ENCODE results near the gene TMEM176B. TPM values are rescaled to one million over a fixed set of nuclear protein-coding genes. Genes with fewer than 3 reads are reported as not detected.

TMEM176B gene
- total RNA-seq, 2 experiments from 2014 or later = 0.09 TPM; not detected in 1

- no peak overlapping the region for H2AFZ ChIP-seq (ENCODE audit: low read length)
- TF ChIP-seq CTCF (conservative IDR thresholded peaks at IDR 0.05; ENCODE audit: low read length) (no peak), EZH2phosphoT487 (IDR thresholded peaks at IDR 0.05; ENCODE audit: borderline replicate concordance, low read depth, low read length) (no peak)
- no peaks in the 10 kb centered on the region for H3K79me2 ChIP-seq (ENCODE audit: insufficient read depth, low read depth, low read length)
- CTCF ChIA-PET (ENCODE audit: unreplicated experiment) = no interaction called here
- DNase-seq (ENCODE audit: low spot score) = no peak
- no TSS peak for BruUV-seq (replicated peaks)
- H3K4me3 ChIP-seq (ENCODE audit: low read depth, low read length, poor library complexity, severe bottlenecking) = no peak overlapping the region
- no peak overlapping the region for H3K4me2 ChIP-seq (ENCODE audit: low read length)
- no peak overlapping the region for H3K27ac ChIP-seq (ENCODE audit: low read depth, low read length, poor library complexity, severe bottlenecking)
- intact Hi-C loops (cut with micrococcal nuclease; ENCODE audit: unreplicated experiment) = loop anchor here (5.0 kb wide), 1 partner anchor 309 kb away; no protein-coding TSS in a partner anchor
- POLR2A ChIA-PET = interaction anchor here (0.6 kb wide), 1 partner anchor 62 kb away, joined by 3 read pairs; no protein-coding TSS in a partner anchor
- H3K9me3 ChIP-seq (ENCODE audit: low read length) = no peaks in the 10 kb centered on the region
- no peaks in the 10 kb centered on the region for H4K20me1 ChIP-seq (ENCODE audit: insufficient read depth, low read length)
- H3K4me1 ChIP-seq (ENCODE audit: insufficient read depth, low read length, poor library complexity, severe bottlenecking) = no peaks in the 10 kb centered on the region
- no peaks in the 10 kb centered on the region for H3K36me3 ChIP-seq (ENCODE audit: insufficient read depth, low read length)
- H3K9me2 ChIP-seq (ENCODE audit: insufficient read depth, low read length) = no peaks in the 10 kb centered on the region
Measured at GRCh38 chr7:150756166-150756565, 44.0 kb downstream of the TMEM176B start.

DNA sequence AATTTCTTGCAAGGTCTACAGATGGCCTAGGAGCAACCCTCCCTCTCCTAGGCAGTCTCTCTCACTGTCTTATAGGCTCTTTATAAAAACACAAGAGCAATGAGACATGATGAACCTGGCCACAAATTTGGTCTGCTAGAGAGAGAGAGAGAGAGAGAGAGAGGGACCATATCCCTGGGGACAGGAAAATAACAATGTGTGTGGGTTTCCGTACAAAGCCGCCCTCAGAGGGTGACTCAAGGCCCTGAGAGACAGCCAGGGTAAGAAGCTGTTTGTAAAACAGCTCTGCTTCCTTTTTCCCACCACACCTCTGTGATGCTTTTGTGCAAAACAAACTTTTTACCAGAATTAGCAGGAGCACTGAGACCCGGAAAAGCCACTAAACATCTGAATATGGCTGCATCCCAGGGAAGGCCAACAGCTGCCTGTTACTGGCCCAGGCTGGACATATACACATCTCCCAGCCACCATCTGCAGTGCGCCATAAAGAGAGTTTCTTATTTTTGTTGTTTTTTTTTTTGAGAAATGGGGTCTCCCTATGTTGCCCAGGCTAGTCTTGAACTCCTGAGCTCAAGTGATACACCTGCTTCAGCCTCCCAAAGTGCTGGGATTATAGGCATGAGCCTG lies 44.6 kb downstream of the TMEM176B start:
- no peak for DNase-seq (ENCODE audit: low spot score)
- intact Hi-C loops (cut with micrococcal nuclease; ENCODE audit: unreplicated experiment) = loop anchor here (5.0 kb wide), 1 partner anchor 308 kb away; no protein-coding TSS in a partner anchor
- Histone ChIP-seq H3K4me2 (ENCODE audit: low read length) (no peak overlapping the region), H3K79me2 (ENCODE audit: insufficient read depth, low read depth, low read length) (no peaks in the 10 kb centered on the region), H3K36me3 (ENCODE audit: insufficient read depth, low read length) (no peaks in the 10 kb centered on the region), H3K9me3 (ENCODE audit: low read length) (no peaks in the 10 kb centered on the region), H3K27ac (ENCODE audit: low read depth, low read length, poor library complexity, severe bottlenecking) (no peak overlapping the region), H3K4me3 (ENCODE audit: low read depth, low read length, poor library complexity, severe bottlenecking) (no peak overlapping the region), H3K4me1 (ENCODE audit: insufficient read depth, low read length, poor library complexity, severe bottlenecking) (no peaks in the 10 kb centered on the region), H3K9me2 (ENCODE audit: insufficient read depth, low read length) (no peaks in the 10 kb centered on the region), H2AFZ (ENCODE audit: low read length) (no peak overlapping the region), H4K20me1 (ENCODE audit: insufficient read depth, low read length) (0 out of 2 replicates have a peak, but pooled peaks cover 3% of the 10 kb centered on the region)
- ChIA-PET POLR2A (interaction anchor here (0.6 kb wide), 1 partner anchor 63 kb away, joined by 3 read pairs; no protein-coding TSS in a partner anchor), CTCF (ENCODE audit: unreplicated experiment) (no interaction called here)
- TF ChIP-seq CTCF (conservative IDR thresholded peaks at IDR 0.05; ENCODE audit: low read length) = no peak
- TF ChIP-seq EZH2phosphoT487 (IDR thresholded peaks at IDR 0.05; ENCODE audit: borderline replicate concordance, low read depth, low read length) = no peak
- BruUV-seq (replicated peaks) = no TSS peak

GRCh38 chr7:150754951-150755350 lies 45.2 kb downstream of the TMEM176B start:
- H3K4me2 ChIP-seq (ENCODE audit: low read length) = no peak overlapping the region
- ChIA-PET CTCF (ENCODE audit: unreplicated experiment) (no interaction called here), POLR2A (no interaction called here)
- intact Hi-C loops (cut with micrococcal nuclease; ENCODE audit: unreplicated experiment) = loop anchor here (5.0 kb wide), 1 partner anchor 308 kb away; no protein-coding TSS in a partner anchor
- H3K9me3 ChIP-seq (ENCODE audit: low read length) = no peaks in the 10 kb centered on the region
- H3K79me2 ChIP-seq (ENCODE audit: insufficient read depth, low read depth, low read length) = no peaks in the 10 kb centered on the region
- no peak overlapping the region for H3K4me3 ChIP-seq (ENCODE audit: low read depth, low read length, poor library complexity, severe bottlenecking)
- no peaks in the 10 kb centered on the region for H3K36me3 ChIP-seq (ENCODE audit: insufficient read depth, low read length)
- no TSS peak for BruUV-seq (replicated peaks)
- 0 out of 2 replicates have a peak, but pooled peaks cover 3% of the 10 kb centered on the region for H4K20me1 ChIP-seq (ENCODE audit: insufficient read depth, low read length)
- no peak for DNase-seq (ENCODE audit: low spot score)
- H2AFZ ChIP-seq (ENCODE audit: low read length) = no peak overlapping the region
- no peaks in the 10 kb centered on the region for H3K9me2 ChIP-seq (ENCODE audit: insufficient read depth, low read length)
- no peak overlapping the region for H3K27ac ChIP-seq (ENCODE audit: low read depth, low read length, poor library complexity, severe bottlenecking)
- H3K4me1 ChIP-seq (ENCODE audit: insufficient read depth, low read length, poor library complexity, severe bottlenecking) = no peaks in the 10 kb centered on the region
- TF ChIP-seq EZH2phosphoT487 (IDR thresholded peaks at IDR 0.05; ENCODE audit: borderline replicate concordance, low read depth, low read length) (no peak), CTCF (conservative IDR thresholded peaks at IDR 0.05; ENCODE audit: low read length) (no peak)

Measured in OCI-LY7 (cell line).